Measurements from ENCODE around the gene FTO.
"Not testable (repeated sequence)": the region's sequence is repeated elsewhere in the genome, so short reads cannot be mapped to it uniquely, and the experiment has no call there.

Gene FTO

DNA sequence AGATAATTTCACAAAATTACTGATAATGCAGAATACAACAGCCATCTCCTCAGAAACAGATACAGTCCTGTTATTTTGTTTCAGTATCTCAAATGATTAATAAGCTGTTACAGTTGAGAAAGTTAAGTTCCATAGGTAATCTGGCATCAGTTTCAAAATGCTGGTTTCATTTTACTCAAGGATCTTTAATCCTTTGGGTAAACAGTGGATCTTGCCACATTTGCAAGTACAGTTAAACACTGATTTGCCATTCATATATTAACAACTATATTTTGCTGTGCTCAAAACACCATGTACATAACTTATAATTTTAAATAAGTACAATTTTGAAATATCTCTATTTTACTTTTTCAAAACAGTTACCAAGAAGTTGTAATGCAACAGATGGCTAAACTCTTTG, 31.5 kb upstream of the FTO start:
- H3K4me3 ChIP-seq (ENCODE audit: low read depth, low read length), result no peak overlapping the region

DNA sequence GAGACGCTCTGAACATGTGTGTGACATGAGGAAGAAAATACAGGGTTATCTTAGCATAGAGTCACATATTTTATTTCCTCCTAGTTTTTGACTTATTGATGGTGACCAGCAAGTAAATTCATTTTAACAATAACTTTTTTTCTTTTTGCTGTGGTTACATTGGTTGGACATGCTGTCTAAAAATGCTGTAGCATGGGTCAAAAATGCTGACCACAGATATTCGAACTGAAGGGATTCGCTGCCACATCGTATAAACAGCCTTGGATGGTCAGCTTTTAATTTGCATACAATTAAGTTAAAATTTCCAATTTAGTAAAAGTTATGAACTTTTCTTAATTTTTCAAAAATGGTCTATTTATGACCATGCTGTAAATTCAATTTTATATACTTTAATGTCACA, 30.8 kb upstream of the FTO start:
- H3K4me3 ChIP-seq (ENCODE audit: low read depth, low read length), result no peak overlapping the region
- TF ChIP-seq, protein P1, sequence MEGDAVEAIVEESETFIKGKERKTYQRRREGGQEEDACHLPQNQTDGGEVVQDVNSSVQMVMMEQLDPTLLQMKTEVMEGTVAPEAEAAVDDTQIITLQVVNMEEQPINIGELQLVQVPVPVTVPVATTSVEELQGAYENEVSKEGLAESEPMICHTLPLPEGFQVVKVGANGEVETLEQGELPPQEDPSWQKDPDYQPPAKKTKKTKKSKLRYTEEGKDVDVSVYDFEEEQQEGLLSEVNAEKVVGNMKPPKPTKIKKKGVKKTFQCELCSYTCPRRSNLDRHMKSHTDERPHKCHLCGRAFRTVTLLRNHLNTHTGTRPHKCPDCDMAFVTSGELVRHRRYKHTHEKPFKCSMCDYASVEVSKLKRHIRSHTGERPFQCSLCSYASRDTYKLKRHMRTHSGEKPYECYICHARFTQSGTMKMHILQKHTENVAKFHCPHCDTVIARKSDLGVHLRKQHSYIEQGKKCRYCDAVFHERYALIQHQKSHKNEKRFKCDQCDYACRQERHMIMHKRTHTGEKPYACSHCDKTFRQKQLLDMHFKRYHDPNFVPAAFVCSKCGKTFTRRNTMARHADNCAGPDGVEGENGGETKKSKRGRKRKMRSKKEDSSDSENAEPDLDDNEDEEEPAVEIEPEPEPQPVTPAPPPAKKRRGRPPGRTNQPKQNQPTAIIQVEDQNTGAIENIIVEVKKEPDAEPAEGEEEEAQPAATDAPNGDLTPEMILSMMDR (IDR thresholded peaks at IDR 0.05; ENCODE audit: borderline replicate concordance, insufficient read depth, low read depth, low read length), result no peak

More for the DNA sequence above, 31.5 kb upstream of the FTO start:
- TF ChIP-seq, protein P1 (IDR thresholded peaks at IDR 0.05; ENCODE audit: borderline replicate concordance, insufficient read depth, low read depth, low read length), result no peak

DNA sequence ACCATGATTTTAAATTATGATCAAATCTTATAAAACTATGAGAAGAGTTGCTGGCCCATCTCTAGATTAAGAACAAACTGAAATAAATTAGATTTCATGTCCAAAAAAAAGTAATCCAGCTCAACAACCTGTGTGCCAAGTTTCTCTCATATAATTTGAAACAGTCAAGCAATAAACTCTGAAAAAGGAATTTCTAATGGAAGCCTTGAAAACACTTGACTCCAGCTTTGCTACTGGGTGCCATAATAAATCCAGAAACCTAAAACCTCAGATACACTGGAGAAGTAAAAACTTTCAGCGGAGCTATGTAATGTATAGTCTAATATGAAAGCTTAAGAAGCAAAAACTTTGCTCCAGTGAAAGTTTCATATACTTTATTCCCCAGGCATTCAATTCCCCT, 25.8 kb upstream of the FTO start:
- TF ChIP-seq, protein P1 (IDR thresholded peaks at IDR 0.05; ENCODE audit: borderline replicate concordance, insufficient read depth, low read depth, low read length), result no peak
- no peak overlapping the region for H3K4me3 ChIP-seq (ENCODE audit: low read depth, low read length)

DNA sequence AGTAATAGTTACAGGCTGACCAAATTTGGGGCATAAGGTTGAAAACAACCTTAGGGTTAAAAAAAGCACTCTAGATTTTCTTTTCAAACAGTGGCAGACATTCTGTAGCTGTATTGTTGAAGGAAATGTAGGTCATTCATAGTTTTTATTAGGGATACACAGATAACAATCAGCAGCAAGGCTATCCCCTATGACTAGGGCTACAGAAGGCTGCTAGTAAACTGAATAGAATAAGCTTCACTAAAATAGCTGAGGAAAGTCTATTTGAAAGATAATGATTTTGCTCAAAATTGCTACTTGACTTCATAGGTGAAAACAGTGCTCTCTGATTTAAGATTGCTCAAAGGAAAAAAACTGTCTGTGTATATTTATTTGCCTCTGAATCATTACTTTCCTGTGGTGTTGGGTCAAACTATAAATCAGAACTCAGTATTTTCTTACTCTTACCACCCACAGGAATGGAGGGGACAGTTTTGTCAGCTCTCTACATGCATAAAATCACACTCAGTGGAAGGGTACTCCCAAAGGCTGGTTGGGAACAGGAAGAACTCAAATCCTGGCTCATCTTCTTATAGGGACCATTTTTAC, 25.1 kb upstream of the FTO start:
- H3K4me3 ChIP-seq (ENCODE audit: low read depth, low read length), result no peak overlapping the region
- TF ChIP-seq, protein P1 (IDR thresholded peaks at IDR 0.05; ENCODE audit: borderline replicate concordance, insufficient read depth, low read depth, low read length), result no peak

DNA sequence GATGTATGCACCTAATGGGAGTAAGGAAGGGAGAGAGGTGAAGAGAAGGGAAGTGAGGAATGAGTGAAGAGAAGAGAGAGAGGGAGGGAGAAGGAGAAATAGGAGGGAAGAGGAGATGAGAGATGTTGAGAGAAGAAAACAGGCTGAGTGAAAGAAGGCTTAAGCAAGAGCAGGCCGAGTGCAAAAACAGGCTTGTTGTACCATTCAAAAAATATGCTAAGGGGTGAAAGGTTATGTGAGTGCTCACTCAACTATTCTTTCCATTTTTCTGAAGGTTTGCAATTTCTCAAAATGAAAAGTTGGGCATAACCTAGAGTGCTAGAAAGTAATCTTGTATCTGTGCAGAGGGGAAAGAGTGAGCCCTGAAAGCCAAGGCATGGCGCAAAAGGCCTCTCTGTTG, 23.2 kb upstream of the FTO start:
- H3K4me3 ChIP-seq (ENCODE audit: low read depth, low read length), result no peak overlapping the region

DNA sequence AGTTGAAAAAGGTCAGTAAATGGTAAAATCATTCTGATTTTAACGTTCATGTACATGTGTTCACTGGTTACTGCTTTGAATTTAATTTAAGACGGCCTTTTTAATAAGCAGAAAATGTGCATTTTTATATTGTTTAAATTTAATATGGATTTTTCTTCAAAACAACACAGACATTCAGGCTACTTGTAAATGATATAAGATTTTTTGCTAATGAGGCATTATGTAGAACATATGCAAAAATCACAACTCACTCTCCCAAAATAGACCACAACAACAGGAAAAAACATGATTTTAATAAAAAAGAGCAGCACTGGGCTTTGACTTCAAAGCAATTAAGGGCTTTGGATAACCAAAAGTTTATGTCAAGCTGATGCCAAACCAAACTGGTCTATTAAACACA, 22.6 kb upstream of the FTO start:
- no peak overlapping the region for H3K4me3 ChIP-seq (ENCODE audit: low read depth, low read length)
- TF ChIP-seq, protein P1 (IDR thresholded peaks at IDR 0.05; ENCODE audit: borderline replicate concordance, insufficient read depth, low read depth, low read length), result no peak

More for the DNA sequence above, 23.2 kb upstream of the FTO start:
- TF ChIP-seq, protein P1 (IDR thresholded peaks at IDR 0.05; ENCODE audit: borderline replicate concordance, insufficient read depth, low read depth, low read length), result no peak

DNA sequence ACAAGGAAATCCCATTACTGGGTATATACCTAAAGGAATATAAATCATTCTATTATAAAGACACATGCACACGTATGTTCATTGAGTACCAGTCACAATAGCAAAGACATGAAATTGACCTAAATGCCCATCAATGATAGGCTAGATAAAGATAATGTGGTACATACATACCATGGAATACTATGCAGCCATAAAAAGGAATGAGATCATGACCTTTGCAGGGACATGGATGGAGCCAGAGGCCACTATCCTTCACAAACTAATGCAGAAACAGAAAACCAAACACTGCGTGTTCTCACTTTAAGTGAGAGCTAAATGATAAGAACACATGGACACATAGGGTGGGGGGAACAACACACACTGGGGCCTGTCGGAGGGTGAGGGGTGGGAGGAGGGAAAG, 18.6 kb upstream of the FTO start:
- not testable (repeated sequence) for H3K4me3 ChIP-seq (ENCODE audit: low read depth, low read length)

DNA sequence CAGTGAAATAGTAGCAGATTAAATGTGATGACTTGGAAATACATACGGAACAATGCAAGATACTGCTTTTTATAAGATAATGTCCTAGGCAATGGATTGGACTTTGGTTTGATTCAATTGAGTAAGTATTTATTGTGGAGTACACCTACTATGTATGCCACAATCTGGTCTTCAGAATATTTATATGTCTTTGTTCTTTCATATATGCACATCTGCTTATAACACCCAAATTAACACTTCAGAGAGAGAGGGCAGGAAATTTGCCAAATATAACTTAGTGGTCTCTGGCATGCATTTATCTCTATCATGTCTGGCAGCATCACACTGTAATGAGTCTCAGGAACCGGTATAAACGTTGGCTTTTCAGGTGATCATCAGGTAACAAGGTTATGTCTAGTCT, 17.2 kb upstream of the FTO start:
- no peak overlapping the region for H3K4me3 ChIP-seq (ENCODE audit: low read depth, low read length)
- TF ChIP-seq, protein P1 (IDR thresholded peaks at IDR 0.05; ENCODE audit: borderline replicate concordance, insufficient read depth, low read depth, low read length), result no peak

Data from GM12875 (cell line).